ENCODE measurements around the gene KRTAP2-3. TPM values are rescaled to one million over a fixed set of nuclear protein-coding genes. Genes with fewer than 3 reads are reported as not detected.

Gene KRTAP2-3
- total and polyA plus RNA-seq, 7 donors: not detected

DNA sequence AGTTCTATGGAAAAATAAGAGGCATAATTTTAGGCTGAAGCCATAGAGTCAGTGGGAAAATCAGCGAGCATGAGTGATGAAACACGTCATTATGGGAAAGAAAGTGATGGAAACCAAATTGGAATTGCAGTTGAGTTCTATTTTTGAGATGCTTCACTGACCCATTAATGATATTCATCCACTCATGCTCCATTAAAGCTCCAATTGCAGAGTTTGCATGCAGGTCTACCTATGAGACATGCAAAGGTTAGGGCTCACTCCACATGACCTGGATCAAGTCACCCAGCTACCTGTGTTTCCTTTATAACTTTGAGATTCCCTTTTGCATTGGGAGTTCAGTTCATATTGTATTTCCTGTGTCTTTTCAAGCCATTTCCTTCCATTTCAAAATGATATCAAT is 13.8 kb upstream of the KRTAP2-3 start:
- H3K27ac ChIP-seq: no peak overlapping the region
- intact Hi-C loops (cut with DNase I): no loop called here
- 87 to 95% (median 89%) methylated on average over 2 of the region's 2 CpGs for WGBS, 3 donors
- no peaks in the 10 kb centered on the region for H3K36me3 ChIP-seq (ENCODE audit: insufficient read depth in 1 of 2, low read depth in 1 of 2)
- DNase-seq: no peak
- TF ChIP-seq, protein P1, sequence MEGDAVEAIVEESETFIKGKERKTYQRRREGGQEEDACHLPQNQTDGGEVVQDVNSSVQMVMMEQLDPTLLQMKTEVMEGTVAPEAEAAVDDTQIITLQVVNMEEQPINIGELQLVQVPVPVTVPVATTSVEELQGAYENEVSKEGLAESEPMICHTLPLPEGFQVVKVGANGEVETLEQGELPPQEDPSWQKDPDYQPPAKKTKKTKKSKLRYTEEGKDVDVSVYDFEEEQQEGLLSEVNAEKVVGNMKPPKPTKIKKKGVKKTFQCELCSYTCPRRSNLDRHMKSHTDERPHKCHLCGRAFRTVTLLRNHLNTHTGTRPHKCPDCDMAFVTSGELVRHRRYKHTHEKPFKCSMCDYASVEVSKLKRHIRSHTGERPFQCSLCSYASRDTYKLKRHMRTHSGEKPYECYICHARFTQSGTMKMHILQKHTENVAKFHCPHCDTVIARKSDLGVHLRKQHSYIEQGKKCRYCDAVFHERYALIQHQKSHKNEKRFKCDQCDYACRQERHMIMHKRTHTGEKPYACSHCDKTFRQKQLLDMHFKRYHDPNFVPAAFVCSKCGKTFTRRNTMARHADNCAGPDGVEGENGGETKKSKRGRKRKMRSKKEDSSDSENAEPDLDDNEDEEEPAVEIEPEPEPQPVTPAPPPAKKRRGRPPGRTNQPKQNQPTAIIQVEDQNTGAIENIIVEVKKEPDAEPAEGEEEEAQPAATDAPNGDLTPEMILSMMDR (IDR thresholded peaks at IDR 0.05): no peak
- H3K27me3 ChIP-seq (ENCODE audit: insufficient read depth in 3 of 3, low read length in 2 of 3): peaks cover 0 to 7% (median 0%) of the 10 kb centered on the region in 3 donors
- H3K9me3 ChIP-seq: no peaks in the 10 kb centered on the region
- H3K4me3 ChIP-seq: no peak overlapping the region
- no peak for ATAC-seq
- H3K4me1 ChIP-seq: no peaks in the 10 kb centered on the region

DNA sequence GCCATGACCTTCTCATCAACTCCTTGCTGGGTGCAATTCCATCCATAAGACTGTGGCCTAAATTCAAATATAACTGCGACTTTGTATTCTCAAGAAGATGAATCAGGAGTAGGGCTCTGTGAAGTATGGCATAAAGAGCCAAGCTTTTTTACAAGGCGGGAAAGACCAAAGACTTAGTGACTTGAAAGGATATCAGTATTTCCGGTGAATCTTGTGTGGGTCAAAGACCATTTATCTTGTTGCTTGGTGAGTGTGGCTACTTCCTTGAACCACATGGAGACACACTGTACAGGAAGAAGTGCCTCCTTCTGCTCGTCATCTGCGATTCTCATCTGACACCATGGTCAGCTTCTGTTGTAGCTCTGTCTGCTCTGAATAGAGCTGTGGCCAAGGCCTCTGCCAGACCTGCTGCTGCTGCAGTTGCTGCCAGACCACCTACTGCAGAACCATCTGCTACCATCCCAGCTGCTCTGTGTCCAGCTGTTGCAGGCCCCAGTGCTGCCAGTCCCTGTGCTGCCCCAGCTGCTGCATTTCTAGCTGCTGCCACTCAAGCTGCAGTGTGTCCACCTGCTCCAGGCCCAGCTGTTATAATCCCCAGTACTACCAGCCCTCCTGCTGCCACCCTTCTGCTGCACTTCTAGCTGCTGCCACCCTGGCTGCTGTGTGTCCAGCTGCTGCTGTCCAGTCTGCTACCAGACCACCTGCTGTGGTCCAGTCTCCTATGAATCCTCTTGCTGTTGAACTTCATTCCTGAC is 11.9 kb upstream of the KRTAP2-3 start:
- Histone ChIP-seq H3K4me3 (no peak overlapping the region), H3K4me1 (no peaks in the 10 kb centered on the region), H3K27me3 (ENCODE audit: insufficient read depth in 3 of 3, low read length in 2 of 3) (peaks cover 0 to 4% (median 0%) of the 10 kb centered on the region in 3 donors), H3K9me3 (no peaks in the 10 kb centered on the region), H3K36me3 (ENCODE audit: insufficient read depth in 1 of 2, low read depth in 1 of 2) (no peaks in the 10 kb centered on the region), H3K27ac (no peak overlapping the region)
- DNase-seq (no peak), ATAC-seq (no peak)
- intact Hi-C loops (cut with DNase I): no loop called here
- TF ChIP-seq, protein P1 (IDR thresholded peaks at IDR 0.05): no peak
- 64 to 77% (median 71%) methylated on average over 5 of the region's 5 CpGs for WGBS, 3 donors

DNA sequence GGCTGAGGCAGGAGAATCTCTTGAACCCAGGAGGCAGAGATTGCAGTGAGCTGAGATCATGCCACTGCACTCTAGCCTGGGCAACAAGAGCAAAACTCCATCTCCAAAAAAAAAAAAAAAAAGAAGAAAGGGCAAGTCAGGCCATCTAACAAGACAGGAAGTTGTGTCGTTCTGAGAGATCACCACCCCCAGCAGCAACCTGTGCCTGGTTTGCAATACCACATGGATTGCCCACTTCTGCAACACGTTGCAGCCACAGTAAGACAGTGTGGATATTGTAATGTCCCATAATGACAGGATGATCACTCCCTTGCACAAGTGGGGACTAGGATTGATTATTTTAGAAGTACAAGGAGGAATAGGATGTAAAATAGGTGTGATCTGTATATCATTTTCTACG is 9.1 kb upstream of the KRTAP2-3 start:
- Histone ChIP-seq H3K9me3 (no peaks in the 10 kb centered on the region), H3K27me3 (ENCODE audit: insufficient read depth in 3 of 3, low read length in 2 of 3) (peaks cover 0 to 1% (median 0%) of the 10 kb centered on the region in 3 donors), H3K36me3 (ENCODE audit: insufficient read depth in 1 of 2, low read depth in 1 of 2) (no peaks in the 10 kb centered on the region), H3K27ac (no peak overlapping the region), H3K4me3 (no peak overlapping the region), H3K4me1 (no peaks in the 10 kb centered on the region)
- intact Hi-C loops (cut with DNase I): no loop called here
- DNase-seq (no peak), ATAC-seq (no peak)
- TF ChIP-seq, protein P1 (IDR thresholded peaks at IDR 0.05): no peak
- 73 to 75% (median 75%) methylated on average over 3 of the region's 3 CpGs for WGBS, 3 donors

DNA sequence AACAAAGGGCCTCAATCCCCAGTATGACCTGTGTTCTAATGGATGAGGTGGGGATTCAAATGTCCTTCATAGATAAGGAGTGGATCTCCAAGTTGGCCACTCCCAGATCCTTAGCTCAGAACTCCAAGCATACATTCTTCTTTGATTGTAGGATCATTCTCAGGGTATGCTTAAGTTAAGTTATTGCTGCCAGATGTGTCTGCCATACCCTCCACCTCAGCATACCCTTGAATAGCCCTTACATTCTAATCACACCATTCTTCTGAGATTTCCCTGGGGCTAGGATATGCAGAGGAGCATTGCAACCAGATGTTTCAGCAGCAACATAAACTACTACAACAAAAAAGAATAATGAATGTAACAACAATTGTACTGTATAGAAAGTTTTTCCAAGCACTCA is 7.4 kb upstream of the KRTAP2-3 start:
- no peak for ATAC-seq
- peaks cover 0 to 1% (median 0%) of the 10 kb centered on the region in 3 donors for H3K27me3 ChIP-seq (ENCODE audit: insufficient read depth in 3 of 3, low read length in 2 of 3)
- intact Hi-C loops (cut with DNase I): no loop called here
- no peak for DNase-seq
- no peak overlapping the region for H3K27ac ChIP-seq
- H3K4me1 ChIP-seq: no peaks in the 10 kb centered on the region
- no peaks in the 10 kb centered on the region for H3K36me3 ChIP-seq (ENCODE audit: insufficient read depth in 1 of 2, low read depth in 1 of 2)
- H3K4me3 ChIP-seq: no peak overlapping the region
- TF ChIP-seq, protein P1 (IDR thresholded peaks at IDR 0.05): no peak
- H3K9me3 ChIP-seq: no peaks in the 10 kb centered on the region

All from psoas muscle (tissue), 8 donors.